Neural cell (in vitro differentiated cells): ENCODE data around the gene OVAAL.

Source experiments
- EP300 ChIP-seq: fragments of 450-650 bp; conservative IDR thresholded peaks from 2 replicates; pipeline ENCODE4 v1.6.1; 2014; ENCODE audit warnings: antibody characterized with exemption, mild to moderate bottlenecking, moderate library complexity; ENCODE audit not compliant: poor library complexity, severe bottlenecking
- RAD21 ChIP-seq: fragments of 450-650 bp; conservative IDR thresholded peaks from 2 replicates; pipeline ENCODE4 v1.6.1; 2014; ENCODE audit warnings: antibody characterized with exemption, mild to moderate bottlenecking, moderate library complexity
- TAF1 ChIP-seq: IDR thresholded peaks from 2 replicates; pipeline ENCODE4 v1.6.1; 2012; ENCODE audit warnings: low read depth
- TF ChIP-seq, protein P1 (sequence below): fragments of 450-650 bp; IDR thresholded peaks from 2 replicates; pipeline ENCODE4 v1.5.1; 2014; ENCODE audit warnings: antibody characterized with exemption, mild to moderate bottlenecking, moderate library complexity; ENCODE audit not compliant: poor library complexity, severe bottlenecking
- TF ChIP-seq, protein P2 (sequence below): IDR thresholded peaks from 2 replicates; pipeline ENCODE4 v1.6.1; 2012; ENCODE audit warnings: borderline replicate concordance

DNA sequence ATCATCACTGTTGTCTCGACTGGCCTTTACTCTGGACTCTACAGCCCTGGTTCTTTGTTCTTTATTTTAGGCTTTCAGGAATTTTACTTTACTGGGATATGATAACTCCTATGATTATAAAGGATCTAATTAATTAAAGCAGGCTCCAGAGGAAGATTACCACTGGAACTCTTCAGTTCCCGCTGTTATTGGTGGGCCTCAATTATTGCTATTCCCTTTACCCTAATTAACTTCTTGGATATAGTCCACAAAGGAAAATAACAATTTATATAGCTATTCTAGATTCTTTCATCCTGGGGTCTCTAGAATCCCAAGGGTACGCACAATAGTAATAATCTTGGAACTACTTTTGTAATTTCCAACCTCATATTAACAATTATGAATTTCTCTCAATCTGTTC lies 8.5 kb upstream of the OVAAL start:
- TF ChIP-seq, protein P1, sequence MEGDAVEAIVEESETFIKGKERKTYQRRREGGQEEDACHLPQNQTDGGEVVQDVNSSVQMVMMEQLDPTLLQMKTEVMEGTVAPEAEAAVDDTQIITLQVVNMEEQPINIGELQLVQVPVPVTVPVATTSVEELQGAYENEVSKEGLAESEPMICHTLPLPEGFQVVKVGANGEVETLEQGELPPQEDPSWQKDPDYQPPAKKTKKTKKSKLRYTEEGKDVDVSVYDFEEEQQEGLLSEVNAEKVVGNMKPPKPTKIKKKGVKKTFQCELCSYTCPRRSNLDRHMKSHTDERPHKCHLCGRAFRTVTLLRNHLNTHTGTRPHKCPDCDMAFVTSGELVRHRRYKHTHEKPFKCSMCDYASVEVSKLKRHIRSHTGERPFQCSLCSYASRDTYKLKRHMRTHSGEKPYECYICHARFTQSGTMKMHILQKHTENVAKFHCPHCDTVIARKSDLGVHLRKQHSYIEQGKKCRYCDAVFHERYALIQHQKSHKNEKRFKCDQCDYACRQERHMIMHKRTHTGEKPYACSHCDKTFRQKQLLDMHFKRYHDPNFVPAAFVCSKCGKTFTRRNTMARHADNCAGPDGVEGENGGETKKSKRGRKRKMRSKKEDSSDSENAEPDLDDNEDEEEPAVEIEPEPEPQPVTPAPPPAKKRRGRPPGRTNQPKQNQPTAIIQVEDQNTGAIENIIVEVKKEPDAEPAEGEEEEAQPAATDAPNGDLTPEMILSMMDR: no peak
- TF ChIP-seq TAF1 (no peak), EP300 (no peak), RAD21 (no peak)
- TF ChIP-seq, protein P2, sequence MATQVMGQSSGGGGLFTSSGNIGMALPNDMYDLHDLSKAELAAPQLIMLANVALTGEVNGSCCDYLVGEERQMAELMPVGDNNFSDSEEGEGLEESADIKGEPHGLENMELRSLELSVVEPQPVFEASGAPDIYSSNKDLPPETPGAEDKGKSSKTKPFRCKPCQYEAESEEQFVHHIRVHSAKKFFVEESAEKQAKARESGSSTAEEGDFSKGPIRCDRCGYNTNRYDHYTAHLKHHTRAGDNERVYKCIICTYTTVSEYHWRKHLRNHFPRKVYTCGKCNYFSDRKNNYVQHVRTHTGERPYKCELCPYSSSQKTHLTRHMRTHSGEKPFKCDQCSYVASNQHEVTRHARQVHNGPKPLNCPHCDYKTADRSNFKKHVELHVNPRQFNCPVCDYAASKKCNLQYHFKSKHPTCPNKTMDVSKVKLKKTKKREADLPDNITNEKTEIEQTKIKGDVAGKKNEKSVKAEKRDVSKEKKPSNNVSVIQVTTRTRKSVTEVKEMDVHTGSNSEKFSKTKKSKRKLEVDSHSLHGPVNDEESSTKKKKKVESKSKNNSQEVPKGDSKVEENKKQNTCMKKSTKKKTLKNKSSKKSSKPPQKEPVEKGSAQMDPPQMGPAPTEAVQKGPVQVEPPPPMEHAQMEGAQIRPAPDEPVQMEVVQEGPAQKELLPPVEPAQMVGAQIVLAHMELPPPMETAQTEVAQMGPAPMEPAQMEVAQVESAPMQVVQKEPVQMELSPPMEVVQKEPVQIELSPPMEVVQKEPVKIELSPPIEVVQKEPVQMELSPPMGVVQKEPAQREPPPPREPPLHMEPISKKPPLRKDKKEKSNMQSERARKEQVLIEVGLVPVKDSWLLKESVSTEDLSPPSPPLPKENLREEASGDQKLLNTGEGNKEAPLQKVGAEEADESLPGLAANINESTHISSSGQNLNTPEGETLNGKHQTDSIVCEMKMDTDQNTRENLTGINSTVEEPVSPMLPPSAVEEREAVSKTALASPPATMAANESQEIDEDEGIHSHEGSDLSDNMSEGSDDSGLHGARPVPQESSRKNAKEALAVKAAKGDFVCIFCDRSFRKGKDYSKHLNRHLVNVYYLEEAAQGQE: no peak
